ENCODE measurements around the gene C19orf53.
"Not testable (repeated sequence)": the region's sequence is repeated elsewhere in the genome, so short reads cannot be mapped to it uniquely, and the experiment has no call there.

The C19orf53 gene

DNA sequence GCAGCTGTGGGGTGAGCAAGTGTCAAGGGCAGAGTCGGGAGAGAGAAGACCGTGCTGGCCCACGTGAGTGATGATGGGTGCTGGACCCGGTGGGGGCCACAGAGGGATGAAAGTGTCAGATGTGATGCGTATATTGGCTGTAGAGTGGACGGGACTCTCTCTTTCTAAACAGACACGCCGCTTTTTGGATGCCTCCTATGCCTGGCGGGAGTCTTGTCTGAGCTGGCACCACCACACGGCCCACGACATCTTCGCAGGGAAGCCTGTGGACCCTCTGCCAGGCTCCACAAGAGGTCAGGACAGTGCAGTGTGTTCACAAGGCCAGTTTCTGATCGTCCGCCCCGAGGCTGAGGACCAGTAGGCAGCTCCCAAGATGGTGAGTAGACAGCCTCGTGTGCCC is 22.8 kb upstream of the C19orf53 start:
- TF ChIP-seq, protein P1, sequence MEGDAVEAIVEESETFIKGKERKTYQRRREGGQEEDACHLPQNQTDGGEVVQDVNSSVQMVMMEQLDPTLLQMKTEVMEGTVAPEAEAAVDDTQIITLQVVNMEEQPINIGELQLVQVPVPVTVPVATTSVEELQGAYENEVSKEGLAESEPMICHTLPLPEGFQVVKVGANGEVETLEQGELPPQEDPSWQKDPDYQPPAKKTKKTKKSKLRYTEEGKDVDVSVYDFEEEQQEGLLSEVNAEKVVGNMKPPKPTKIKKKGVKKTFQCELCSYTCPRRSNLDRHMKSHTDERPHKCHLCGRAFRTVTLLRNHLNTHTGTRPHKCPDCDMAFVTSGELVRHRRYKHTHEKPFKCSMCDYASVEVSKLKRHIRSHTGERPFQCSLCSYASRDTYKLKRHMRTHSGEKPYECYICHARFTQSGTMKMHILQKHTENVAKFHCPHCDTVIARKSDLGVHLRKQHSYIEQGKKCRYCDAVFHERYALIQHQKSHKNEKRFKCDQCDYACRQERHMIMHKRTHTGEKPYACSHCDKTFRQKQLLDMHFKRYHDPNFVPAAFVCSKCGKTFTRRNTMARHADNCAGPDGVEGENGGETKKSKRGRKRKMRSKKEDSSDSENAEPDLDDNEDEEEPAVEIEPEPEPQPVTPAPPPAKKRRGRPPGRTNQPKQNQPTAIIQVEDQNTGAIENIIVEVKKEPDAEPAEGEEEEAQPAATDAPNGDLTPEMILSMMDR (conservative IDR thresholded peaks at IDR 0.05) = no peak
- TF ChIP-seq ZFX (IDR thresholded peaks at IDR 0.05) = no peak
- no peak overlapping the region for H3K27ac ChIP-seq

DNA sequence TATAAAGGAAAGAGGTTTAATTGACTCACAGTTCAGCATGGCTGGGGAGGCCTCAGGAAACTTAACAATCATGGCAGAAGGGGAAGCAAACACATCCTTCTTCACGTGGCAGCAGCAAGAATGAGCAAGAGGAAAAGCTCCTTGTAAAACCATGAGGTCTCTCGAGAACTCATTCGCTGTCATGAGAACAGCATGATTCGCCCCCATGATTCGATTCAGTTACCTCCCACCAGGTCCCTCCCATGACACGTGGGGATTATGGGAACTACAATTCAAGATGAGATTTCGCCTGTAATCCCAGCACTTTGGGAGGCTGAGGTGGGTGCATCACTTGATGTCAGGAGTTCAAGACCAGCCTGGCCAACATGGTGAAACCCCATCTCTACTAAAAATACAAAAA is 20.6 kb upstream of the C19orf53 start:
- not testable (repeated sequence) for H3K27ac ChIP-seq

DNA sequence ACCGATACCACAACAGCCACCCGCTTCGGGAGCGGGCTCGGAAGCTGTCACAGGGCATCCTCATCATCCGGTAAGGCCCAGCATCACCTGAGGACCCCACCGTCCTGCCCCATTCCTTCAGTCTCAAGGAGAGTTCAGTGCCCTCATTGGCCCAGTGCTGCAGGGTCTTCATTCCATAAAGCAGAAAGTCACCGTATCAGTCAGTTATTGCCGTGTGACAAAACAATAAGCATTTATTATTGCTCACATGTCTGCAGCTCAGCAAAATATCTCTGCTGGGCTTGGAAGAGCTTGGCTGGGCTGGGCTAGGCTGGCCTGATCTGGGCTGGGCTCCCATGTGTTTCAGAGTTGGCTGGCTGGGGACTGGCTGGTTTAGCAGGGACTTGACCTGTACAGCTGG is 18.0 kb upstream of the C19orf53 start:
- TF ChIP-seq, protein P1 (conservative IDR thresholded peaks at IDR 0.05) = no peak
- no peak for TF ChIP-seq ZFX (IDR thresholded peaks at IDR 0.05)
- no peak overlapping the region for H3K27ac ChIP-seq

GRCh38 chr19:13757805-13758772 is 16.2 kb upstream of the C19orf53 start:
- TF ChIP-seq, protein P1 (conservative IDR thresholded peaks at IDR 0.05) = no peak
- no peak for TF ChIP-seq ZFX (IDR thresholded peaks at IDR 0.05)
- no peak overlapping the region for H3K27ac ChIP-seq

DNA sequence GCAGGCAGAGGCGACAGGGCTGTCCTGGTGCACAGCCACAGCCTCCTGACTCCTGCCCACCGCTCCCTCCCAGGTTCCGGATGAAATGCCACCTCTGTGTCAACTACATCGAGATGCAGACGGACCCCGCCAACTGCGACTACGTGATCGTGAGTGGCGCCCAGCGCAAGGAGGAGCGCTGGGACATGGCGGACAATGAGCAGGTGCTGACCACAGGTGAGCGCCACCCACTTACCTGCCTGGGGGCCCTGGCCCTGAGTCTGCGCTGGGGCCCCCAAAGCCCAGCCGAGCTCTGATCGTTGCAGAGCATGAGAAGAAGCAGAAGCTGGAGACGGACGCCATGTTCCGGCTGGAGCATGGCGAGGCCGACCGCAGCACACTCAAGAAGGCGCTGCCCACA is 15.5 kb upstream of the C19orf53 start:
- no peak for TF ChIP-seq ZFX (IDR thresholded peaks at IDR 0.05)
- TF ChIP-seq, protein P1 (conservative IDR thresholded peaks at IDR 0.05) = no peak
- no peak overlapping the region for H3K27ac ChIP-seq

DNA sequence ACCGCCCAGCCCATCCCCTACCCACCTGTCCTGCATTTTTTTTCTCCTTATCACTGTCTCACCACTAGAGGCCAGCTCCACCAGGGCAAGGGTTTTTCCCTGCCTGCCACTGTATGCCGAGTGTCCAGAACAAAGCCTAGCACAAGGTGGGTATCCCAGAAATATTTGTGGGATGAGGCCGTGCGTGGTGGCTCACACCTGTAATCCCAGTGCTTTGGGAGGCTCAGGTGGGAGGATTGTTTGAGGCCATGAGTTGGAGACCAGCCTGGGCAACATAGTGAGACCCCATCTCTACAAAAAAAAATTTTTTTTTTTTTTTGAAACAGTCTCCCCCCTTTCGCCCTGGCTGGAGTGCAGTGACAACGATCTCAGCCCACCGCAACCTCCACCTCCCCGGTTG is 12.8 kb upstream of the C19orf53 start:
- no peak for TF ChIP-seq ZFX (IDR thresholded peaks at IDR 0.05)
- TF ChIP-seq, protein P1 (conservative IDR thresholded peaks at IDR 0.05) = no peak; the same call in 1 of the 2 replicates
- H3K27ac ChIP-seq = no peak overlapping the region

GRCh38 chr19:13762635-13763235 is 11.5 kb upstream of the C19orf53 start:
- TF ChIP-seq ZFX (IDR thresholded peaks at IDR 0.05) = no peak
- TF ChIP-seq, protein P1 (conservative IDR thresholded peaks at IDR 0.05) = no peak
- H3K27ac ChIP-seq = no peak overlapping the region

All from C4-2B (cell line).